Skin of body (tissue), 2 donors: Measurements from ENCODE around the gene NPAS3. TPM values are rescaled to one million over a fixed set of nuclear protein-coding genes. Genes with fewer than 3 reads are reported as not detected.

Experiments used
- DNase-seq: peaks from one replicate; lab custom pipeline; 2025; lab: John Stamatoyannopoulos, UW
- total RNA-seq: library from RNA; depleted of rRNA; stranded (reverse); fragments of >200 nt; gene quantifications from one replicate; pipeline ENCODE4 v1.2.3, GENCODE V29; 2014

Gene NPAS3
- 3.8 TPM for total RNA-seq

GRCh38 chr14:32938719-32939253 lies at the start of gene NPAS3:
Gene NPAS3 (plus strand): TSS chr14:32938879.
- DNase-seq = no peak

GRCh38 chr14:32896979-32897697 lies 41.5 kb upstream of the NPAS3 start:
- peak; percentile 60 for DNase-seq

- no peak for DNase-seq
Observed at GRCh38 chr14:32897698-32898064, 41.0 kb upstream of the NPAS3 start.

GRCh38 chr14:32898876-32899275 lies 39.8 kb upstream of the NPAS3 start:
- no peak for DNase-seq

- no peak for DNase-seq
Observed at GRCh38 chr14:32900547-32900946, 38.1 kb upstream of the NPAS3 start.

GRCh38 chr14:32905013-32905412 lies 33.7 kb upstream of the NPAS3 start:
- DNase-seq = no peak

- no peak for DNase-seq
Observed at GRCh38 chr14:32906672-32907071, 32.0 kb upstream of the NPAS3 start.

GRCh38 chr14:32908196-32909084 lies 30.2 kb upstream of the NPAS3 start:
- DNase-seq = peak; percentile 80

GRCh38 chr14:32913725-32914124 lies 25.0 kb upstream of the NPAS3 start:
- DNase-seq = no peak

- DNase-seq = no peak
Observed at GRCh38 chr14:32914391-32914790, 24.3 kb upstream of the NPAS3 start.

- DNase-seq = no peak
Observed at GRCh38 chr14:32920696-32921276, 17.9 kb upstream of the NPAS3 start.

- DNase-seq = no peak
Observed at GRCh38 chr14:32925439-32925838, 13.2 kb upstream of the NPAS3 start.

GRCh38 chr14:32932302-32932913 lies 6.3 kb upstream of the NPAS3 start:
- DNase-seq = peak; percentile 9

GRCh38 chr14:32932914-32933628 lies 5.6 kb upstream of the NPAS3 start:
- DNase-seq = no peak

- DNase-seq = peak; percentile 60
Observed at GRCh38 chr14:32933629-32934072, 5.0 kb upstream of the NPAS3 start.

- DNase-seq = peak; percentile 53
Observed at GRCh38 chr14:32934073-32934880, 4.4 kb upstream of the NPAS3 start.

GRCh38 chr14:32934881-32935633 lies 3.6 kb upstream of the NPAS3 start:
- peak; percentile 3 for DNase-seq

GRCh38 chr14:32939254-32940065 lies 781 bp downstream of the NPAS3 start:
- DNase-seq = peak; percentile 75
